Measurements from ENCODE around the gene LCE1D. TPM values are rescaled to one million over a fixed set of nuclear protein-coding genes. Genes with fewer than 3 reads are reported as not detected.

LCE1D gene
- not detected for total RNA-seq

- H3K4me1 ChIP-seq (ENCODE audit: control insufficient read depth in 3 of 3, insufficient read depth in 3 of 3, low read length in 3 of 3): no peaks in the 10 kb centered on the region
- no peaks in the 10 kb centered on the region for H3K27me3 ChIP-seq (ENCODE audit: control insufficient read depth in 3 of 3, insufficient read depth in 3 of 3, low read length in 3 of 3)
- H3K9ac ChIP-seq (ENCODE audit: low read depth in 1 of 3, low read length in 3 of 3): no peak within 1 kb of the TSS
- no peaks in the 10 kb centered on the region for H3K36me3 ChIP-seq (ENCODE audit: control insufficient read depth in 3 of 3, insufficient read depth in 3 of 3, low read length in 3 of 3)
- H3K9me3 ChIP-seq (ENCODE audit: control insufficient read depth in 3 of 3, low read length in 3 of 3): no peaks in the 10 kb centered on the region
- H3K27ac ChIP-seq (ENCODE audit: low read depth, low read length): no peak within 1 kb of the TSS
- no peak within 1 kb of the TSS for H3K4me3 ChIP-seq (ENCODE audit: low read length in 3 of 3)
These were observed at the start of gene LCE1D for GRCh38 chr1:152796421-152796820. LCE1D (plus strand) TSS chr1:152796721; CDS start chr1:152797795, 1,074 bp downstream.

GRCh38 chr1:152747831-152748230 is 48.7 kb upstream of the LCE1D start:
- Histone ChIP-seq H3K9ac (ENCODE audit: low read depth in 1 of 3, low read length in 3 of 3) (no peak overlapping the region), H3K36me3 (ENCODE audit: control insufficient read depth in 3 of 3, insufficient read depth in 3 of 3, low read length in 3 of 3) (no peaks in the 10 kb centered on the region), H3K4me1 (ENCODE audit: control insufficient read depth in 3 of 3, insufficient read depth in 3 of 3, low read length in 3 of 3) (no peaks in the 10 kb centered on the region), H3K4me3 (ENCODE audit: low read length in 3 of 3) (no peak overlapping the region), H3K27ac (ENCODE audit: low read depth, low read length) (no peak overlapping the region), H3K27me3 (ENCODE audit: control insufficient read depth in 3 of 3, insufficient read depth in 3 of 3, low read length in 3 of 3) (peaks cover 0 to 5% (median 0%) of the 10 kb centered on the region in 3 donors), H3K9me3 (ENCODE audit: control insufficient read depth in 3 of 3, low read length in 3 of 3) (no peaks in the 10 kb centered on the region)

GRCh38 chr1:152752225-152752624 is 44.3 kb upstream of the LCE1D start:
- no peak overlapping the region for H3K9ac ChIP-seq (ENCODE audit: low read depth in 1 of 3, low read length in 3 of 3)
- H3K4me1 ChIP-seq (ENCODE audit: control insufficient read depth in 3 of 3, insufficient read depth in 3 of 3, low read length in 3 of 3): no peaks in the 10 kb centered on the region
- peaks cover 0 to 2% (median 0%) of the 10 kb centered on the region in 3 donors for H3K9me3 ChIP-seq (ENCODE audit: control insufficient read depth in 3 of 3, low read length in 3 of 3)
- no peak overlapping the region for H3K4me3 ChIP-seq (ENCODE audit: low read length in 3 of 3)
- H3K27ac ChIP-seq (ENCODE audit: low read depth, low read length): no peak overlapping the region
- H3K36me3 ChIP-seq (ENCODE audit: control insufficient read depth in 3 of 3, insufficient read depth in 3 of 3, low read length in 3 of 3): no peaks in the 10 kb centered on the region
- H3K27me3 ChIP-seq (ENCODE audit: control insufficient read depth in 3 of 3, insufficient read depth in 3 of 3, low read length in 3 of 3): peaks cover 0 to 3% (median 0%) of the 10 kb centered on the region in 3 donors

GRCh38 chr1:152753586-152753985 is 42.9 kb upstream of the LCE1D start:
- H3K9ac ChIP-seq (ENCODE audit: low read depth in 1 of 3, low read length in 3 of 3): no peak overlapping the region
- H3K36me3 ChIP-seq (ENCODE audit: control insufficient read depth in 3 of 3, insufficient read depth in 3 of 3, low read length in 3 of 3): no peaks in the 10 kb centered on the region
- no peak overlapping the region for H3K27ac ChIP-seq (ENCODE audit: low read depth, low read length)
- H3K27me3 ChIP-seq (ENCODE audit: control insufficient read depth in 3 of 3, insufficient read depth in 3 of 3, low read length in 3 of 3): peaks cover 0 to 3% (median 0%) of the 10 kb centered on the region in 3 donors
- H3K4me1 ChIP-seq (ENCODE audit: control insufficient read depth in 3 of 3, insufficient read depth in 3 of 3, low read length in 3 of 3): no peaks in the 10 kb centered on the region
- peaks cover 0 to 2% (median 0%) of the 10 kb centered on the region in 3 donors for H3K9me3 ChIP-seq (ENCODE audit: control insufficient read depth in 3 of 3, low read length in 3 of 3)
- H3K4me3 ChIP-seq (ENCODE audit: low read length in 3 of 3): no peak overlapping the region

GRCh38 chr1:152756872-152757271 is 39.6 kb upstream of the LCE1D start:
- no peak overlapping the region for H3K4me3 ChIP-seq (ENCODE audit: low read length in 3 of 3)
- H3K27me3 ChIP-seq (ENCODE audit: control insufficient read depth in 3 of 3, insufficient read depth in 3 of 3, low read length in 3 of 3): no peaks in the 10 kb centered on the region
- H3K9ac ChIP-seq (ENCODE audit: low read depth in 1 of 3, low read length in 3 of 3): no peak overlapping the region
- no peaks in the 10 kb centered on the region for H3K36me3 ChIP-seq (ENCODE audit: control insufficient read depth in 3 of 3, insufficient read depth in 3 of 3, low read length in 3 of 3)
- H3K27ac ChIP-seq (ENCODE audit: low read depth, low read length): no peak overlapping the region
- no peaks in the 10 kb centered on the region for H3K4me1 ChIP-seq (ENCODE audit: control insufficient read depth in 3 of 3, insufficient read depth in 3 of 3, low read length in 3 of 3)
- peaks cover 0 to 2% (median 0%) of the 10 kb centered on the region in 3 donors for H3K9me3 ChIP-seq (ENCODE audit: control insufficient read depth in 3 of 3, low read length in 3 of 3)

GRCh38 chr1:152757747-152758146 is 38.8 kb upstream of the LCE1D start, which contains the start of gene KPRP:
KPRP (plus strand) TSS chr1:152758025; CDS start chr1:152759589, 1,564 bp downstream.
- no peak within 1 kb of the TSS for H3K9ac ChIP-seq (ENCODE audit: low read depth in 1 of 3, low read length in 3 of 3)
- H3K36me3 ChIP-seq (ENCODE audit: control insufficient read depth in 3 of 3, insufficient read depth in 3 of 3, low read length in 3 of 3): no peaks in the 10 kb centered on the region
- H3K9me3 ChIP-seq (ENCODE audit: control insufficient read depth in 3 of 3, low read length in 3 of 3): peaks cover 0 to 2% (median 0%) of the 10 kb centered on the region in 3 donors
- H3K4me3 ChIP-seq (ENCODE audit: low read length in 3 of 3): no peak within 1 kb of the TSS
- H3K27ac ChIP-seq (ENCODE audit: low read depth, low read length): no peak within 1 kb of the TSS
- no peaks in the 10 kb centered on the region for H3K27me3 ChIP-seq (ENCODE audit: control insufficient read depth in 3 of 3, insufficient read depth in 3 of 3, low read length in 3 of 3)
- no peaks in the 10 kb centered on the region for H3K4me1 ChIP-seq (ENCODE audit: control insufficient read depth in 3 of 3, insufficient read depth in 3 of 3, low read length in 3 of 3)

- no peak overlapping the region for H3K4me3 ChIP-seq (ENCODE audit: low read length in 3 of 3)
- H3K9me3 ChIP-seq (ENCODE audit: control insufficient read depth in 3 of 3, low read length in 3 of 3): peaks cover 0 to 2% (median 0%) of the 10 kb centered on the region in 3 donors
- H3K27me3 ChIP-seq (ENCODE audit: control insufficient read depth in 3 of 3, insufficient read depth in 3 of 3, low read length in 3 of 3): no peaks in the 10 kb centered on the region
- no peak overlapping the region for H3K9ac ChIP-seq (ENCODE audit: low read depth in 1 of 3, low read length in 3 of 3)
- H3K36me3 ChIP-seq (ENCODE audit: control insufficient read depth in 3 of 3, insufficient read depth in 3 of 3, low read length in 3 of 3): no peaks in the 10 kb centered on the region
- H3K27ac ChIP-seq (ENCODE audit: low read depth, low read length): no peak overlapping the region
- no peaks in the 10 kb centered on the region for H3K4me1 ChIP-seq (ENCODE audit: control insufficient read depth in 3 of 3, insufficient read depth in 3 of 3, low read length in 3 of 3)
These were observed 37.9 kb upstream of the LCE1D start for GRCh38 chr1:152758636-152759035.

GRCh38 chr1:152759453-152760173 is 36.9 kb upstream of the LCE1D start:
- no peak overlapping the region for H3K9ac ChIP-seq (ENCODE audit: low read depth in 1 of 3, low read length in 3 of 3)
- H3K4me1 ChIP-seq (ENCODE audit: control insufficient read depth in 3 of 3, insufficient read depth in 3 of 3, low read length in 3 of 3): no peaks in the 10 kb centered on the region
- H3K27me3 ChIP-seq (ENCODE audit: control insufficient read depth in 3 of 3, insufficient read depth in 3 of 3, low read length in 3 of 3): no peaks in the 10 kb centered on the region
- H3K36me3 ChIP-seq (ENCODE audit: control insufficient read depth in 3 of 3, insufficient read depth in 3 of 3, low read length in 3 of 3): no peaks in the 10 kb centered on the region
- peaks cover 0 to 2% (median 0%) of the 10 kb centered on the region in 3 donors for H3K9me3 ChIP-seq (ENCODE audit: control insufficient read depth in 3 of 3, low read length in 3 of 3)
- no peak overlapping the region for H3K4me3 ChIP-seq (ENCODE audit: low read length in 3 of 3)
- no peak overlapping the region for H3K27ac ChIP-seq (ENCODE audit: low read depth, low read length)

- Histone ChIP-seq H3K4me3 (ENCODE audit: low read length in 3 of 3) (no peak overlapping the region), H3K9ac (ENCODE audit: low read depth in 1 of 3, low read length in 3 of 3) (no peak overlapping the region), H3K27me3 (ENCODE audit: control insufficient read depth in 3 of 3, insufficient read depth in 3 of 3, low read length in 3 of 3) (no peaks in the 10 kb centered on the region), H3K27ac (ENCODE audit: low read depth, low read length) (no peak overlapping the region), H3K9me3 (ENCODE audit: control insufficient read depth in 3 of 3, low read length in 3 of 3) (no peaks in the 10 kb centered on the region), H3K36me3 (ENCODE audit: control insufficient read depth in 3 of 3, insufficient read depth in 3 of 3, low read length in 3 of 3) (no peaks in the 10 kb centered on the region), H3K4me1 (ENCODE audit: control insufficient read depth in 3 of 3, insufficient read depth in 3 of 3, low read length in 3 of 3) (no peaks in the 10 kb centered on the region)
These were observed 35.9 kb upstream of the LCE1D start for GRCh38 chr1:152760551-152761190.

GRCh38 chr1:152761609-152762213 is 34.8 kb upstream of the LCE1D start:
- Histone ChIP-seq H3K9ac (ENCODE audit: low read depth in 1 of 3, low read length in 3 of 3) (no peak overlapping the region), H3K9me3 (ENCODE audit: control insufficient read depth in 3 of 3, low read length in 3 of 3) (no peaks in the 10 kb centered on the region), H3K4me1 (ENCODE audit: control insufficient read depth in 3 of 3, insufficient read depth in 3 of 3, low read length in 3 of 3) (no peaks in the 10 kb centered on the region), H3K36me3 (ENCODE audit: control insufficient read depth in 3 of 3, insufficient read depth in 3 of 3, low read length in 3 of 3) (no peaks in the 10 kb centered on the region), H3K4me3 (ENCODE audit: low read length in 3 of 3) (no peak overlapping the region), H3K27ac (ENCODE audit: low read depth, low read length) (no peak overlapping the region), H3K27me3 (ENCODE audit: control insufficient read depth in 3 of 3, insufficient read depth in 3 of 3, low read length in 3 of 3) (no peaks in the 10 kb centered on the region)

All from skeletal muscle tissue (tissue), 4 donors.